IMR-90 (cell line): ENCODE measurements around the gene LRRC56.

Experiments
- CHD1 ChIP-seq: IDR thresholded peaks from 2 replicates; pipeline ENCODE4 v1.6.1; 2012; ENCODE audit warnings: low read depth, low read length, improper control_type of control experiment
- MAZ ChIP-seq: IDR thresholded peaks from 2 replicates; pipeline ENCODE4 v1.6.1; 2012; ENCODE audit warnings: low read depth, mild to moderate bottlenecking, low read length, improper control_type of control experiment, moderate library complexity, borderline replicate concordance
- MXI1 ChIP-seq: IDR thresholded peaks from 2 replicates; pipeline ENCODE4 v1.6.1; 2012; ENCODE audit warnings: low read depth, mild to moderate bottlenecking, low read length, moderate library complexity, borderline replicate concordance
- NFE2L2 ChIP-seq: fragments of 150-350 bp; IDR thresholded peaks from 2 replicates; pipeline ENCODE4 v1.6.1; 2016; ENCODE audit warnings: low read depth, mild to moderate bottlenecking, low read length
- POLR2A ChIP-seq: IDR thresholded peaks from 2 replicates; pipeline ENCODE4 v1.6.1; 2012; ENCODE audit warnings: mild to moderate bottlenecking, low read depth, low read length
- RAD21 ChIP-seq: IDR thresholded peaks from 2 replicates; pipeline ENCODE4 v1.6.1; 2012; ENCODE audit warnings: low read length, improper control_type of control experiment
- RCOR1 ChIP-seq: IDR thresholded peaks from 2 replicates; pipeline ENCODE4 v1.6.1; 2012; ENCODE audit warnings: mild to moderate bottlenecking, low read length, improper control_type of control experiment; ENCODE audit not compliant: insufficient replicate concordance
- SMC3 ChIP-seq: fragments of 150-350 bp; IDR thresholded peaks from 2 replicates; pipeline ENCODE4 v1.6.1; 2016; ENCODE audit warnings: low read depth, mild to moderate bottlenecking, antibody characterized with exemption, low read length, moderate library complexity
- TF ChIP-seq, protein P1 (sequence below): conservative IDR thresholded peaks from 2 replicates; pipeline ENCODE4 v1.5.1; 2012; ENCODE audit warnings: mild to moderate bottlenecking, low read depth, low read length, improper control_type of control experiment
- TF ChIP-seq, protein P2 (sequence below): fragments of 150-350 bp; IDR thresholded peaks from 2 replicates; pipeline ENCODE4 v1.6.1; 2016; ENCODE audit warnings: low read depth, mild to moderate bottlenecking, low read length, moderate library complexity, borderline replicate concordance

DNA sequence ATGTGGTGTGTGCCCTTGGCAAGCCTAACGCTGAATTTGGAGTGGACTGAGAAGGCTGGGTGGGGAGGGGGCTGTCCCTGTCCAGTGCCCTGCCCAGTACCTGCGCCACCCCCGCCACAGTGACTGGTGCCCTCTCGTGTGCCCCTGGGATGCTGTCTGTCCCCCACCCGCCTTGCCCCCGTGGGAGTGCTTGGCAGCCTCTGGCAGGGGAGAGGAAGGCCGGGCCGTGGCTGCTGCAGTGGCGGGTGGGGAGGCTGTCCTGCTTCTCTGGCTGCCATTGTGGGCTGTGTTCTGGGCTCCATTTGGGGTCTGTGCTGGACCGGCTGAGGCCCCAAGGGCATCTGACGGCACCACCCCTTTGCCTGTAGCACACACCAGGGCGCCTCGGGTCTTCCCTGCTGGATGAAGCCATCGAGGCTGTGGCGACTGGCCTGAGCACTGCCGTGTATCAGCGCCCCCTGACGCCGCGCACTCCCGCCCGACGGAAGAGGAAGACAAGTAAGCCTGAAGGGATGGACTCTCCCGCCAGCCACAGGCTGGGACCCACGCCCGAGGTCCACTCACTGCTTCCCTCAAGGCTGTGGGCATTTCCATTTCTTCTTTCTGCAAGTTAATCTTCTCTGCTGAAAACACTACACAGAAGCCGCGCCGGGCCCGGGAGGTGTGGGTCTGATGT lies 60.8 kb downstream of the LRRC56 start:
- TF ChIP-seq, protein P1, sequence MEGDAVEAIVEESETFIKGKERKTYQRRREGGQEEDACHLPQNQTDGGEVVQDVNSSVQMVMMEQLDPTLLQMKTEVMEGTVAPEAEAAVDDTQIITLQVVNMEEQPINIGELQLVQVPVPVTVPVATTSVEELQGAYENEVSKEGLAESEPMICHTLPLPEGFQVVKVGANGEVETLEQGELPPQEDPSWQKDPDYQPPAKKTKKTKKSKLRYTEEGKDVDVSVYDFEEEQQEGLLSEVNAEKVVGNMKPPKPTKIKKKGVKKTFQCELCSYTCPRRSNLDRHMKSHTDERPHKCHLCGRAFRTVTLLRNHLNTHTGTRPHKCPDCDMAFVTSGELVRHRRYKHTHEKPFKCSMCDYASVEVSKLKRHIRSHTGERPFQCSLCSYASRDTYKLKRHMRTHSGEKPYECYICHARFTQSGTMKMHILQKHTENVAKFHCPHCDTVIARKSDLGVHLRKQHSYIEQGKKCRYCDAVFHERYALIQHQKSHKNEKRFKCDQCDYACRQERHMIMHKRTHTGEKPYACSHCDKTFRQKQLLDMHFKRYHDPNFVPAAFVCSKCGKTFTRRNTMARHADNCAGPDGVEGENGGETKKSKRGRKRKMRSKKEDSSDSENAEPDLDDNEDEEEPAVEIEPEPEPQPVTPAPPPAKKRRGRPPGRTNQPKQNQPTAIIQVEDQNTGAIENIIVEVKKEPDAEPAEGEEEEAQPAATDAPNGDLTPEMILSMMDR: no peak
- TF ChIP-seq MXI1 (no peak), POLR2A (no peak), SMC3 (no peak), MAZ (no peak), NFE2L2 (no peak), CHD1 (no peak), RAD21 (no peak), RCOR1 (no peak)
- TF ChIP-seq, protein P2, sequence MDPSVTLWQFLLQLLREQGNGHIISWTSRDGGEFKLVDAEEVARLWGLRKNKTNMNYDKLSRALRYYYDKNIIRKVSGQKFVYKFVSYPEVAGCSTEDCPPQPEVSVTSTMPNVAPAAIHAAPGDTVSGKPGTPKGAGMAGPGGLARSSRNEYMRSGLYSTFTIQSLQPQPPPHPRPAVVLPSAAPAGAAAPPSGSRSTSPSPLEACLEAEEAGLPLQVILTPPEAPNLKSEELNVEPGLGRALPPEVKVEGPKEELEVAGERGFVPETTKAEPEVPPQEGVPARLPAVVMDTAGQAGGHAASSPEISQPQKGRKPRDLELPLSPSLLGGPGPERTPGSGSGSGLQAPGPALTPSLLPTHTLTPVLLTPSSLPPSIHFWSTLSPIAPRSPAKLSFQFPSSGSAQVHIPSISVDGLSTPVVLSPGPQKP: no peak
